K562 (cell line): ENCODE data around the gene CSTF1. TPM values are rescaled to one million over a fixed set of nuclear protein-coding genes. Genes with fewer than 3 reads are reported as not detected.

Experiments
- ATF1 ChIP-seq, 2 experiments: fragments of 450-650 bp in 1 of 2; IDR thresholded peaks; 2 replicates each; pipeline ENCODE4 v1.6.1; 2016; ENCODE audit warnings: missing compliant biosample characterization in 1 of 2, missing genetic modification characterization in 1 of 2
- CHD1 ChIP-seq: fragments of 200-600 bp; sonication (generic); IDR thresholded peaks from one replicate; pipeline ENCODE4 v1.6.1; 2012; ENCODE audit warnings: mild to moderate bottlenecking, moderate library complexity, low read length, inconsistent platforms
- CREM ChIP-seq: IDR thresholded peaks from 2 replicates; pipeline ENCODE4 v1.6.1; 2014; ENCODE audit warnings: antibody characterized with exemption, low read depth
- FOXJ2 ChIP-seq: fragments of 200-800 bp; sonication (Bioruptor generic); IDR thresholded peaks from 2 replicates; pipeline ENCODE4 v1.6.1; 2016; ENCODE audit warnings: missing genetic modification characterization, missing compliant biosample characterization
- FOXM1 ChIP-seq, 2 experiments: fragments of 450-650 bp in 1 of 2; sonication (generic) in 1 of 2; formaldehyde crosslinking in 1 of 2; IDR thresholded peaks; 2 replicates each; pipeline versions ENCODE4 v1.6.1 to v1.9.0; 2017 to 2022; ENCODE audit warnings: low read depth in 2 of 2, mild to moderate bottlenecking in 2 of 2, missing genetic modification reagents in 1 of 2, moderate library complexity in 1 of 2
- HMGN3 ChIP-seq: IDR thresholded peaks from 2 replicates; pipeline ENCODE4 v1.6.1; 2011; ENCODE audit warnings: borderline replicate concordance, low read depth, mild to moderate bottlenecking, mixed read lengths, low read length; ENCODE audit not compliant: insufficient read length; ENCODE audit errors: extremely low read depth
- HMGXB4 ChIP-seq: sonication (generic); formaldehyde crosslinking; IDR thresholded peaks from 2 replicates; pipeline ENCODE4 v1.8.1; 2023; ENCODE audit warnings: mild to moderate bottlenecking, missing genetic modification reagents
- HNRNPUL1 ChIP-seq: fragments of 200-400 bp; formaldehyde crosslinking; IDR thresholded peaks from 2 replicates; pipeline ENCODE4 v1.6.1; 2017; ENCODE audit warnings: low read length
- MLLT1 ChIP-seq, 2 experiments: fragments of 450-650 bp; IDR thresholded peaks; 2 replicates each; pipeline ENCODE4 v1.6.1; 2016
- NFE2 ChIP-seq: IDR thresholded peaks from 2 replicates; pipeline ENCODE4 v1.6.1; 2014; ENCODE audit warnings: antibody characterized with exemption, low read depth
- PYGO2 ChIP-seq: fragments of 450-650 bp; IDR thresholded peaks from 2 replicates; pipeline ENCODE4 v1.6.1; 2016; ENCODE audit warnings: mild to moderate bottlenecking, missing genetic modification characterization, moderate library complexity, missing compliant biosample characterization
- STAT5A ChIP-seq: IDR thresholded peaks from 2 replicates; pipeline ENCODE4 v1.6.1; 2012; ENCODE audit warnings: low read length, inconsistent platforms, borderline replicate concordance
- TEAD1 ChIP-seq, 2 experiments: fragments of 450-650 bp in 1 of 2; sonication (generic) in 1 of 2; formaldehyde crosslinking; IDR thresholded peaks; 2 replicates each; pipeline versions ENCODE4 v1.4.0 to v1.8.0; 2020 to 2022; ENCODE audit warnings: mild to moderate bottlenecking in 2 of 2, missing genetic modification reagents in 1 of 2
- XRCC3 ChIP-seq: fragments of 450-650 bp; IDR thresholded peaks from 2 replicates; pipeline ENCODE4 v1.6.1; 2017; ENCODE audit warnings: mild to moderate bottlenecking, moderate library complexity
- ZBTB5 ChIP-seq: fragments of 450-650 bp; IDR thresholded peaks from 2 replicates; pipeline ENCODE4 v1.6.1; 2017; ENCODE audit warnings: antibody characterized with exemption
- ZEB2 ChIP-seq: fragments of 450-650 bp; IDR thresholded peaks from 2 replicates; pipeline ENCODE4 v1.6.1; 2016
- ZFP1 ChIP-seq: fragments of 450-650 bp; formaldehyde crosslinking; IDR thresholded peaks from 2 replicates; pipeline ENCODE4 v1.4.0; 2020; ENCODE audit warnings: mild to moderate bottlenecking, mixed read lengths
- ZNF24 ChIP-seq: fragments of 450-650 bp; IDR thresholded peaks from 2 replicates; pipeline ENCODE4 v1.6.1; 2016
- polyA plus RNA-seq, 8 experiments: library from polyadenylated mRNA; depleted of rRNA in 4 of 8; stranded (reverse) in 5 of 8; unstranded in 3 of 8; fragments of >200 nt; fragmentation: Nextera tagmentation in 2 of 8; fragmentation: Illumina TruSeq in 1 of 8; extraction: Ambion mirVana in 2 of 8; extraction: Trizol in 1 of 8; gene quantifications; 2 replicates each; pipeline versions ENCODE4 v1.2.1 to v1.2.3, GENCODE V29; 2011 to 2014; ENCODE audit warnings: inconsistent platforms in 1 of 8, missing spikeins in 1 of 8
- total RNA-seq, 7 experiments: library from RNA; depleted of rRNA in 6 of 7; stranded (reverse); fragments of >200 nt in 6 of 7; fragmentation: Illumina TruSeq in 2 of 7; extraction: Trizol in 2 of 7; gene quantifications; 2 replicates each; pipeline versions ENCODE4 v1.2.1 to v1.2.3, GENCODE V29; 2011 to 2021; ENCODE audit warnings: low replicate concordance in 1 of 7
- TF ChIP-seq, protein P1 (sequence below), 2 experiments: fragments of 450-650 bp in 1 of 2; IDR thresholded peaks; 2 replicates each; pipeline ENCODE4 v1.6.1; 2011 to 2017; ENCODE audit warnings: low read depth in 2 of 2, antibody characterized with exemption in 1 of 2, borderline replicate concordance in 1 of 2, low read length in 1 of 2, mild to moderate bottlenecking in 1 of 2, mixed read lengths in 1 of 2; ENCODE audit not compliant: control insufficient read depth in 1 of 2

The CSTF1 gene
- total and polyA plus RNA-seq, 9 of the 15 experiments (the other 6 are each of a cell fraction or from before 2014, with no cell fraction given) = 30.8 to 110 (median 53.4) TPM

GRCh38 chr20:56411759-56412472 lies 19.5 kb downstream of the CSTF1 start, which contains the start of gene CASS4 (continued):
- TF ChIP-seq TEAD1 (CRISPR knock-in tag; IDR thresholded peaks at IDR 0.05) (peak; percentile 61 to 89), XRCC3 (no peak), CHD1 (no peak), ZNF24 (peak; percentile 63; the same call in 1 of the 2 replicates), NFE2 (peak; percentile 97), HMGN3 (peak; percentile 29), STAT5A (peak; percentile 100), ZFP1 (CRISPR knock-in tag) (no peak), ZBTB5 (0 out of 2 replicates have a peak, but pooled peaks have one; percentile 12), MLLT1 (IDR thresholded peaks at IDR 0.05) (peak in 1 of 2 experiments; percentile 80; a peak in 2 of 4 replicates), PYGO2 (tag) (peak; percentile 24), CREM (peak; percentile 74; the same call in 1 of the 2 replicates), HMGXB4 (CRISPR knock-in tag) (no peak), HNRNPUL1 (0 out of 2 replicates have a peak, but pooled peaks have one; percentile 38), ATF1 (CRISPR knock-in tag; IDR thresholded peaks at IDR 0.05) (no peak), ATF1 (tag; IDR thresholded peaks at IDR 0.05) (peak; percentile 83), FOXM1 (IDR thresholded peaks at IDR 0.05; ENCODE audit: low read depth) (peak; percentile 94), FOXM1 (CRISPR knock-in tag; IDR thresholded peaks at IDR 0.05; ENCODE audit: low read depth) (no peak), ZEB2 (peak; percentile 80; the same call in 1 of the 2 replicates), FOXJ2 (0 out of 2 replicates have a peak, but pooled peaks have one; percentile 39)
- TF ChIP-seq, protein P1, sequence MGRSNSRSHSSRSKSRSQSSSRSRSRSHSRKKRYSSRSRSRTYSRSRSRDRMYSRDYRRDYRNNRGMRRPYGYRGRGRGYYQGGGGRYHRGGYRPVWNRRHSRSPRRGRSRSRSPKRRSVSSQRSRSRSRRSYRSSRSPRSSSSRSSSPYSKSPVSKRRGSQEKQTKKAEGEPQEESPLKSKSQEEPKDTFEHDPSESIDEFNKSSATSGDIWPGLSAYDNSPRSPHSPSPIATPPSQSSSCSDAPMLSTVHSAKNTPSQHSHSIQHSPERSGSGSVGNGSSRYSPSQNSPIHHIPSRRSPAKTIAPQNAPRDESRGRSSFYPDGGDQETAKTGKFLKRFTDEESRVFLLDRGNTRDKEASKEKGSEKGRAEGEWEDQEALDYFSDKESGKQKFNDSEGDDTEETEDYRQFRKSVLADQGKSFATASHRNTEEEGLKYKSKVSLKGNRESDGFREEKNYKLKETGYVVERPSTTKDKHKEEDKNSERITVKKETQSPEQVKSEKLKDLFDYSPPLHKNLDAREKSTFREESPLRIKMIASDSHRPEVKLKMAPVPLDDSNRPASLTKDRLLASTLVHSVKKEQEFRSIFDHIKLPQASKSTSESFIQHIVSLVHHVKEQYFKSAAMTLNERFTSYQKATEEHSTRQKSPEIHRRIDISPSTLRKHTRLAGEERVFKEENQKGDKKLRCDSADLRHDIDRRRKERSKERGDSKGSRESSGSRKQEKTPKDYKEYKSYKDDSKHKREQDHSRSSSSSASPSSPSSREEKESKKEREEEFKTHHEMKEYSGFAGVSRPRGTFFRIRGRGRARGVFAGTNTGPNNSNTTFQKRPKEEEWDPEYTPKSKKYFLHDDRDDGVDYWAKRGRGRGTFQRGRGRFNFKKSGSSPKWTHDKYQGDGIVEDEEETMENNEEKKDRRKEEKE (IDR thresholded peaks at IDR 0.05; ENCODE audit: borderline replicate concordance in 1 of 2, control insufficient read depth in 1 of 2, low read depth in 2 of 2, low read length in 1 of 2) = 0 out of 4 replicates have a peak, but pooled peaks of 1 of the 2 experiments have one; percentile 81
